Liver (tissue), 9 donors: ENCODE data around the gene DMRTB1. TPM values are rescaled to one million over a fixed set of nuclear protein-coding genes. Genes with fewer than 3 reads are reported as not detected.

Experiments used
- DNase-seq: peaks from one replicate; pipeline ENCODE4 v3.0.0-alpha.2; 2017; ENCODE audit warnings: low spot score
- H3K27ac ChIP-seq, 2 donors: one replicate each; pipeline ENCODE4 v1.7.0; 2013; ENCODE audit warnings: inconsistent platforms in 2 of 2, low read length in 2 of 2, control low read depth in 1 of 2, low read depth in 1 of 2, mild to moderate bottlenecking in 1 of 2
- H3K27me3 ChIP-seq, 4 donors: one replicate each; pipeline versions ENCODE4 v1.6.1 to v1.7.0; 2013; ENCODE audit warnings: low read length in 3 of 4, inconsistent platforms in 1 of 4, mild to moderate bottlenecking in 1 of 4, moderate library complexity in 1 of 4; ENCODE audit not compliant: control insufficient read depth in 4 of 4, insufficient read depth in 4 of 4
- H3K36me3 ChIP-seq, 4 donors: one replicate each; pipeline versions ENCODE4 v1.6.1 to v1.7.0; 2013; ENCODE audit warnings: low read length in 3 of 4, mild to moderate bottlenecking in 3 of 4, low read depth in 1 of 4, moderate library complexity in 1 of 4; ENCODE audit not compliant: control insufficient read depth in 4 of 4, insufficient read depth in 3 of 4
- H3K4me1 ChIP-seq, 4 donors: one replicate each; pipeline versions ENCODE4 v1.6.1 to v1.7.0; 2013; ENCODE audit warnings: low read length in 3 of 4, mild to moderate bottlenecking in 3 of 4, moderate library complexity in 1 of 4; ENCODE audit not compliant: control insufficient read depth in 4 of 4, insufficient read depth in 4 of 4
- H3K4me3 ChIP-seq, 3 donors: one replicate each; pipeline versions ENCODE4 v1.6.1 to v1.7.0; 2013; ENCODE audit warnings: low read length in 3 of 3, control low read depth in 1 of 3, low read depth in 1 of 3, mild to moderate bottlenecking in 1 of 3
- H3K9ac ChIP-seq, 2 donors: one replicate each; pipeline ENCODE4 v1.7.0; 2013; ENCODE audit warnings: low read length in 2 of 2, mild to moderate bottlenecking in 2 of 2, moderate library complexity in 2 of 2, control low read depth in 1 of 2, low read depth in 1 of 2
- H3K9me3 ChIP-seq, 4 donors: one replicate each; pipeline versions ENCODE4 v1.6.1 to v1.7.0; 2013; ENCODE audit warnings: low read length in 3 of 4; ENCODE audit not compliant: control insufficient read depth in 4 of 4
- ATF3 ChIP-seq: IDR thresholded peaks from 2 replicates; pipeline ENCODE4 v1.6.1; 2016; ENCODE audit warnings: antibody characterized with exemption
- CTCF ChIP-seq: fragments of 150-350 bp; IDR thresholded peaks from 2 replicates; pipeline ENCODE4 v1.5.1; 2017; ENCODE audit warnings: improper control_type of control experiment, low read depth, low read length; ENCODE audit not compliant: missing input control
- EGR1 ChIP-seq, 2 donors: IDR thresholded peaks; 2 replicates each; pipeline ENCODE4 v1.6.1; 2016 to 2018; ENCODE audit warnings: antibody characterized with exemption in 2 of 2, low read depth in 2 of 2
- FOXA1 ChIP-seq: IDR thresholded peaks from 2 replicates; pipeline ENCODE4 v1.6.1; 2016; ENCODE audit warnings: antibody characterized with exemption
- FOXA2 ChIP-seq: IDR thresholded peaks from 2 replicates; pipeline ENCODE4 v1.6.1; 2016; ENCODE audit warnings: antibody characterized with exemption
- GABPA ChIP-seq, 2 donors: IDR thresholded peaks in 1 of 2; conservative IDR thresholded peaks in 1 of 2; 2 replicates each; pipeline ENCODE4 v1.6.1; 2016; ENCODE audit warnings: antibody characterized with exemption in 2 of 2, mild to moderate bottlenecking in 1 of 2, moderate library complexity in 1 of 2
- HNF4A ChIP-seq, 2 donors: conservative IDR thresholded peaks; 2 replicates each; pipeline ENCODE4 v1.6.1; 2016; ENCODE audit warnings: antibody characterized with exemption in 2 of 2, mild to moderate bottlenecking in 2 of 2
- HNF4G ChIP-seq: IDR thresholded peaks from 2 replicates; pipeline ENCODE4 v1.6.1; 2016; ENCODE audit warnings: antibody characterized with exemption
- JUND ChIP-seq, 2 donors: IDR thresholded peaks; 2 replicates each; pipeline ENCODE4 v1.6.1; 2016; ENCODE audit warnings: antibody characterized with exemption in 2 of 2
- MAX ChIP-seq: IDR thresholded peaks from 2 replicates; pipeline ENCODE4 v1.6.1; 2016; ENCODE audit warnings: antibody characterized with exemption
- NR2F2 ChIP-seq: IDR thresholded peaks from 2 replicates; pipeline ENCODE4 v1.6.1; 2016; ENCODE audit warnings: antibody characterized with exemption
- RAD21 ChIP-seq, 2 donors: IDR thresholded peaks; 2 replicates each; pipeline ENCODE4 v1.6.1; 2016; ENCODE audit warnings: antibody characterized with exemption in 2 of 2, mild to moderate bottlenecking in 2 of 2
- REST ChIP-seq: IDR thresholded peaks from 2 replicates; pipeline ENCODE4 v1.6.1; 2016; ENCODE audit warnings: antibody characterized with exemption, mild to moderate bottlenecking
- RXRA ChIP-seq, 2 donors: IDR thresholded peaks; 2 replicates each; pipeline ENCODE4 v1.6.1; 2017 to 2018; ENCODE audit warnings: antibody characterized with exemption in 2 of 2, mild to moderate bottlenecking in 1 of 2
- SP1 ChIP-seq: IDR thresholded peaks from 2 replicates; pipeline ENCODE4 v1.6.1; 2018; ENCODE audit warnings: antibody characterized with exemption, mild to moderate bottlenecking
- TAF1 ChIP-seq: conservative IDR thresholded peaks from 2 replicates; pipeline ENCODE4 v1.6.1; 2016; ENCODE audit warnings: antibody characterized with exemption, mild to moderate bottlenecking
- YY1 ChIP-seq: IDR thresholded peaks from 2 replicates; pipeline ENCODE4 v1.6.1; 2016; ENCODE audit warnings: antibody characterized with exemption, mild to moderate bottlenecking
- ZBTB33 ChIP-seq: IDR thresholded peaks from 2 replicates; pipeline ENCODE4 v1.6.1; 2016; ENCODE audit warnings: antibody characterized with exemption
- WGBS: extraction: QIAGEN DNeasy Blood & Tissue Kit; methylation state at CpG from one replicate; pipeline ENCODE4 v1.1.7; 2013; 5-methylcytosine and 5-hydroxymethylcytosine counted together
- polyA plus RNA-seq, 2 donors: library from polyadenylated mRNA; stranded (reverse) in 1 of 2; unstranded in 1 of 2; fragments of 200-250 nt in 1 of 2; fragments of >200 nt in 1 of 2; fragmentation: Nextera tagmentation in 1 of 2; extraction: Ambion mirVana in 1 of 2; gene quantifications; one replicate each; pipeline versions ENCODE4 v1.2.1 to v1.2.3, GENCODE V29; 2013 to 2015
- total RNA-seq, 2 donors: library from RNA; depleted of rRNA; stranded (reverse); fragments of >200 nt; gene quantifications; one replicate each; pipeline ENCODE4 v1.2.3, GENCODE V29; 2014
- donor health status: healthy.
- donor health status: healthy.
- donor health status: healthy.
- donor health status: healthy.
- donor health status: healthy.

The DMRTB1 gene
- total and polyA plus RNA-seq, 4 donors, result not detected

GRCh38 chr1:53435151-53435550 lies 24.0 kb upstream of the DMRTB1 start:
- peaks cover 0 to 6% (median 2%) of the 10 kb centered on the region in 4 donors for H3K9me3 ChIP-seq
- TF ChIP-seq EGR1 (IDR thresholded peaks at IDR 0.05; ENCODE audit: low read depth in 2 of 2), result no peak
- no peak for TF ChIP-seq TAF1
- no peak for TF ChIP-seq ATF3
- TF ChIP-seq HNF4A (conservative IDR thresholded peaks at IDR 0.05), result no peak
- TF ChIP-seq NR2F2, result no peak
- TF ChIP-seq GABPA (IDR thresholded peaks at IDR 0.05 in 1 of 2, conservative IDR thresholded peaks at IDR 0.05 in 1 of 2), result no peak
- TF ChIP-seq RAD21 (IDR thresholded peaks at IDR 0.05), result no peak
- no peak for TF ChIP-seq CTCF
- TF ChIP-seq JUND (IDR thresholded peaks at IDR 0.05), result no peak
- no peak for TF ChIP-seq SP1
- TF ChIP-seq FOXA1, result no peak
- TF ChIP-seq YY1, result no peak

GRCh38 chr1:53438427-53439336 lies 20.5 kb upstream of the DMRTB1 start:
- no peak for DNase-seq
- no peak for TF ChIP-seq ATF3
- TF ChIP-seq RXRA (IDR thresholded peaks at IDR 0.05), result no peak
- TF ChIP-seq EGR1 (IDR thresholded peaks at IDR 0.05; ENCODE audit: low read depth in 2 of 2), result no peak
- no peak for TF ChIP-seq CTCF
- no peak for TF ChIP-seq RAD21 (IDR thresholded peaks at IDR 0.05)
- TF ChIP-seq REST, result no peak
- TF ChIP-seq YY1, result no peak
- TF ChIP-seq NR2F2, result no peak
- TF ChIP-seq GABPA (IDR thresholded peaks at IDR 0.05 in 1 of 2, conservative IDR thresholded peaks at IDR 0.05 in 1 of 2), result no peak
- no peak for TF ChIP-seq ZBTB33
- no peak for TF ChIP-seq MAX
- TF ChIP-seq HNF4A (conservative IDR thresholded peaks at IDR 0.05), result no peak
- no peak for TF ChIP-seq FOXA2
- TF ChIP-seq TAF1, result no peak
- TF ChIP-seq HNF4G, result no peak
- no peak for TF ChIP-seq JUND (IDR thresholded peaks at IDR 0.05)
- no peak for TF ChIP-seq SP1
- no peak for TF ChIP-seq FOXA1
- Histone ChIP-seq H3K9me3 (peaks cover 0 to 6% (median 2%) of the 10 kb centered on the region in 4 donors), H3K36me3 (no peaks in the 10 kb centered on the region), H3K9ac (no peak overlapping the region), H3K27ac (no peak overlapping the region), H3K27me3 (peaks cover 0 to 4% (median 0%) of the 10 kb centered on the region in 4 donors), H3K4me1 (no peaks in the 10 kb centered on the region), H3K4me3 (no peak overlapping the region)
- WGBS, result 98% methylated on average over 79 of the region's 79 CpGs

More at GRCh38 chr1:53435151-53435550, 24.0 kb upstream of the DMRTB1 start:
- Histone ChIP-seq H3K27ac (no peak overlapping the region), H3K4me3 (no peak overlapping the region), H3K36me3 (no peaks in the 10 kb centered on the region), H3K4me1 (no peaks in the 10 kb centered on the region), H3K9ac (no peak overlapping the region), H3K27me3 (peaks cover 0 to 4% (median 0%) of the 10 kb centered on the region in 4 donors)
- WGBS, result 89% methylated on average over 4 of the region's 4 CpGs
- DNase-seq, result no peak
